Right lobe of liver (tissue), 4 donors: ENCODE data around the gene PEPD.
A peak's percentile ranks its signal among the peaks of the same experiment; 100 is the strongest.

Experiments
- CTCF ChIP-seq, 4 donors: fragments of 200-600 bp in 3 of 4; fragments of 450-650 bp in 1 of 4; IDR thresholded peaks; one replicate each; pipeline versions ENCODE4 v1.5.1 to v1.8.0; 2016 to 2022; ENCODE audit warnings: antibody characterized with exemption in 4 of 4, mild to moderate bottlenecking in 2 of 4
- POLR2A ChIP-seq: fragments of 450-650 bp; IDR thresholded peaks from one replicate; pipeline ENCODE4 v1.6.1; 2017; ENCODE audit warnings: antibody characterized with exemption, mild to moderate bottlenecking
- donor health status: DM: no; HTN: no; CAD: no.
- donor health status: DM: no; HTN: no; CAD: no.
- donor health status: DM: no; HTN: yes; CAD: no.

GRCh38 chr19:33375156-33375836, 146.3 kb downstream of the PEPD start:
- TF ChIP-seq CTCF (IDR thresholded peaks at IDR 0.05) (no peak), POLR2A (peak; percentile 37)
